Prostate gland (tissue), 2 donors: ENCODE data around the gene ABCC6.

Experiments used
- CTCF ChIP-seq, 4 experiments: fragments of 200-600 bp in 2 of 4; fragments of 450-650 bp in 2 of 4; sonication (generic) in 2 of 4; IDR thresholded peaks; 1 replicate in 3 of 4; 2 replicates in 1 of 4; pipeline ENCODE4 v1.5.1; 2016 to 2019; ENCODE audit warnings: antibody characterized with exemption in 4 of 4, mild to moderate bottlenecking in 2 of 4, moderate library complexity in 2 of 4
- POLR2A ChIP-seq: fragments of 450-650 bp; IDR thresholded peaks from one replicate; pipeline ENCODE4 v1.6.1; 2016; ENCODE audit warnings: antibody characterized with exemption, mild to moderate bottlenecking
- POLR2AphosphoS5 ChIP-seq: sonication (generic); formaldehyde crosslinking; IDR thresholded peaks from one replicate; pipeline ENCODE4 v1.6.1; 2017; ENCODE audit warnings: antibody characterized with exemption

- TF ChIP-seq CTCF (IDR thresholded peaks at IDR 0.05) (no peak), POLR2A (no peak), POLR2AphosphoS5 (no peak)
These were observed 51.9 kb downstream of the ABCC6 start for GRCh38 chr16:16171332-16171919.
